ENCODE measurements around the gene OAS3. TPM values are rescaled to one million over a fixed set of nuclear protein-coding genes. Genes with fewer than 3 reads are reported as not detected.

OAS3 gene
- total and polyA plus RNA-seq, 4 donors: 3.8 to 9.5 (median 5.4) TPM

GRCh38 chr12:112963227-112963861, 25.1 kb downstream of the OAS3 start (continued):
- TF ChIP-seq CTCF (IDR thresholded peaks at IDR 0.05; ENCODE audit: low read depth, low read length, missing input control) (no peak), JUND (IDR thresholded peaks at IDR 0.05) (no peak), EGR1 (IDR thresholded peaks at IDR 0.05; ENCODE audit: low read depth in 2 of 2) (no peak)

- TF ChIP-seq NR2F2 (IDR thresholded peaks at IDR 0.05) (no peak), MAX (IDR thresholded peaks at IDR 0.05) (no peak), FOXA2 (IDR thresholded peaks at IDR 0.05) (no peak), EGR1 (IDR thresholded peaks at IDR 0.05; ENCODE audit: low read depth in 2 of 2) (no peak), RAD21 (IDR thresholded peaks at IDR 0.05) (no peak)
- peak; percentile 9 for DNase-seq (ENCODE audit: low spot score)
- Histone ChIP-seq H3K4me1 (ENCODE audit: control insufficient read depth in 4 of 4, insufficient read depth in 4 of 4, low read length in 3 of 4) (no peaks in the 10 kb centered on the region), H3K9me3 (ENCODE audit: control insufficient read depth in 4 of 4, low read length in 3 of 4) (no peaks in the 10 kb centered on the region), H3K27ac (ENCODE audit: low read depth in 1 of 2, low read length in 2 of 2) (no peak overlapping the region), H3K36me3 (ENCODE audit: control insufficient read depth in 4 of 4, insufficient read depth in 3 of 4, low read depth in 1 of 4, low read length in 3 of 4) (peaks cover 6 to 43% (median 20%) of the 10 kb centered on the region in 4 donors), H3K9ac (ENCODE audit: low read depth in 1 of 2, low read length in 2 of 2) (no peak overlapping the region), H3K27me3 (ENCODE audit: control insufficient read depth in 4 of 4, insufficient read depth in 4 of 4, low read length in 3 of 4) (no peaks in the 10 kb centered on the region), H3K4me3 (ENCODE audit: low read depth in 1 of 3, low read length in 3 of 3) (no peak overlapping the region)
- 98% methylated on average over 6 of the region's 6 CpGs for WGBS
Observed at GRCh38 chr12:112964067-112964670, 25.9 kb downstream of the OAS3 start.

GRCh38 chr12:112964915-112965314, 26.6 kb downstream of the OAS3 start:
- DNase-seq (ENCODE audit: low spot score): no peak
- no peak overlapping the region for H3K4me3 ChIP-seq (ENCODE audit: low read depth in 1 of 3, low read length in 3 of 3)
- H3K9ac ChIP-seq (ENCODE audit: low read depth in 1 of 2, low read length in 2 of 2): no peak overlapping the region
- H3K27ac ChIP-seq (ENCODE audit: low read depth in 1 of 2, low read length in 2 of 2): no peak overlapping the region
- TF ChIP-seq CTCF (IDR thresholded peaks at IDR 0.05; ENCODE audit: low read depth, low read length, missing input control) (no peak), TAF1 (conservative IDR thresholded peaks at IDR 0.05) (no peak), JUND (IDR thresholded peaks at IDR 0.05) (no peak), MAX (IDR thresholded peaks at IDR 0.05) (no peak), NR2F2 (IDR thresholded peaks at IDR 0.05) (no peak), HNF4A (conservative IDR thresholded peaks at IDR 0.05) (no peak), ATF3 (IDR thresholded peaks at IDR 0.05) (no peak)
- H3K9me3 ChIP-seq (ENCODE audit: control insufficient read depth in 4 of 4, low read length in 3 of 4): no peaks in the 10 kb centered on the region
- H3K4me1 ChIP-seq (ENCODE audit: control insufficient read depth in 4 of 4, insufficient read depth in 4 of 4, low read length in 3 of 4): no peaks in the 10 kb centered on the region
- 96% methylated on average over 4 of the region's 4 CpGs for WGBS
- H3K27me3 ChIP-seq (ENCODE audit: control insufficient read depth in 4 of 4, insufficient read depth in 4 of 4, low read length in 3 of 4): no peaks in the 10 kb centered on the region
- H3K36me3 ChIP-seq (ENCODE audit: control insufficient read depth in 4 of 4, insufficient read depth in 3 of 4, low read depth in 1 of 4, low read length in 3 of 4): peaks cover 6 to 48% (median 21%) of the 10 kb centered on the region in 4 donors
